Activated CD8-positive, alpha-beta T cell treated with anti-CD3 and anti-CD28 coated beads for 36 hours (primary cell): Measurements from ENCODE around the gene TARBP2. TPM values are rescaled to one million over a fixed set of nuclear protein-coding genes. Genes with fewer than 3 reads are reported as not detected.

Source experiments
- ATAC-seq: fragments of 200-7000 bp; cut with Tn5 transposase; one replicate; pipeline ENCODE4 v1.10.0; 2021; ENCODE audit warnings: mild to moderate bottlenecking, moderate library complexity
- CTCF ChIA-PET: fragments of 350-600 bp; sonication (Branson Sonifier 250); formaldehyde crosslinking; loops from one replicate; lab custom pipeline; 2021; ENCODE audit warnings: antibody characterized with exemption; lab: Charles Lee
- POLR2A ChIA-PET: fragments of 350-600 bp; sonication (Branson Sonifier 250); formaldehyde crosslinking; loops from one replicate; lab custom pipeline; 2021; ENCODE audit warnings: antibody characterized with exemption; lab: Charles Lee
- DNase-seq: peaks from one replicate; pipeline ENCODE4 v3.0.0-alpha.2; 2020
- H3K27ac Mint-ChIP-seq: one replicate; pipeline ENCODE4 v1.8.0; 2021; ENCODE audit warnings: mild to moderate bottlenecking, mixed read lengths
- H3K27me3 Mint-ChIP-seq: one replicate; pipeline ENCODE4 v1.8.0; 2021; ENCODE audit warnings: mixed read lengths
- H3K36me3 Mint-ChIP-seq: one replicate; pipeline ENCODE4 v1.8.0; 2021; ENCODE audit warnings: low read depth, mixed read lengths
- H3K4me1 Mint-ChIP-seq: one replicate; pipeline ENCODE4 v1.8.0; 2021; ENCODE audit warnings: low read depth, mixed read lengths
- H3K4me3 Mint-ChIP-seq: one replicate; pipeline ENCODE4 v1.8.0; 2021; ENCODE audit warnings: mild to moderate bottlenecking, moderate library complexity, mixed read lengths
- H3K9me3 Mint-ChIP-seq: one replicate; pipeline ENCODE4 v1.8.0; 2021; ENCODE audit warnings: mixed read lengths
- CTCF ChIP-seq: fragments of 200-600 bp; IDR thresholded peaks from one replicate; pipeline ENCODE4 v1.8.0; 2022; ENCODE audit warnings: antibody characterized with exemption, mild to moderate bottlenecking
- intact Hi-C: fragments of 100-400 bp; cut with micrococcal nuclease; formaldehyde crosslinking; loops from one replicate; pipeline ENCODE4 v1.10.0; 2022
- total RNA-seq, 2 experiments: library from RNA; stranded (reverse); gene quantifications; one replicate each; pipeline ENCODE4 v1.2.3, GENCODE V29; 2021

Gene TARBP2
- total RNA-seq, 2 experiments from 2014 or later: 32.0 to 33.3 TPM

- DNase-seq (no peak), ATAC-seq (no peak)
- H3K4me1 Mint-ChIP-seq: peaks cover 16% of the 10 kb centered on the region
- peaks cover 14% of the 10 kb centered on the region for H3K36me3 Mint-ChIP-seq
- no peaks in the 10 kb centered on the region for H3K27me3 Mint-ChIP-seq
- peak overlapping the region; percentile 57 for H3K27ac Mint-ChIP-seq
- CTCF ChIA-PET: interaction anchor here (2.0 kb wide), 1 partner anchor 10 kb away, joined by 5 read pairs; no protein-coding TSS in a partner anchor
- intact Hi-C loops: no loop called here
- TF ChIP-seq CTCF: no peak
- POLR2A ChIA-PET: interaction anchor here (43.3 to 54.1 kb wide), 2 partner anchors 0 to 19 kb away, joined by 1494 read pairs; partner anchors contain the start of genes MAP3K12, NPFF, PCBP2 and TARBP2
- no peaks in the 10 kb centered on the region for H3K9me3 Mint-ChIP-seq
- no peak overlapping the region for H3K4me3 Mint-ChIP-seq
Measured at GRCh38 chr12:53486736-53487487, 14.2 kb upstream of the TARBP2 start.

- no peak for ATAC-seq
- no peak for DNase-seq
- H3K4me1 Mint-ChIP-seq: peaks cover 29% of the 10 kb centered on the region
- CTCF ChIA-PET: interaction anchor here (1.0 to 2.2 kb wide), 5 partner anchors 9 to 171 kb away, joined by 3 to 11 read pairs (median 3); partner anchors contain the start of gene MAP3K12
- no peaks in the 10 kb centered on the region for H3K27me3 Mint-ChIP-seq
- no peak overlapping the region for H3K27ac Mint-ChIP-seq
- peaks cover 10% of the 10 kb centered on the region for H3K36me3 Mint-ChIP-seq
- intact Hi-C loops: no loop called here
- POLR2A ChIA-PET: interaction anchor here (1.0 to 54.1 kb wide), 5 partner anchors 2 to 244 kb away, joined by 3 to 1494 read pairs (median 8); partner anchors contain the start of genes MAP3K12, NPFF, PCBP2 and TARBP2
- no peak overlapping the region for H3K4me3 Mint-ChIP-seq
- no peaks in the 10 kb centered on the region for H3K9me3 Mint-ChIP-seq
- no peak for TF ChIP-seq CTCF
Measured at GRCh38 chr12:53489242-53489864, 11.7 kb upstream of the TARBP2 start.

- peaks cover 4% of the 10 kb centered on the region for H3K36me3 Mint-ChIP-seq
- no peak for TF ChIP-seq CTCF
- DNase-seq (no peak), ATAC-seq (no peak)
- intact Hi-C loops: no loop called here
- H3K9me3 Mint-ChIP-seq: no peaks in the 10 kb centered on the region
- POLR2A ChIA-PET: interaction anchor here (1.9 to 54.1 kb wide), 2 partner anchors 9 to 25 kb away, joined by 4 to 1494 read pairs; partner anchors contain the start of genes PCBP2 and TARBP2
- no peak overlapping the region for H3K27ac Mint-ChIP-seq
- CTCF ChIA-PET: interaction anchor here (1.1 to 2.7 kb wide), 2 partner anchors 10 to 17 kb away, joined by 3 to 9 read pairs; no protein-coding TSS in a partner anchor
- H3K4me1 Mint-ChIP-seq: peaks cover 22% of the 10 kb centered on the region
- H3K27me3 Mint-ChIP-seq: no peaks in the 10 kb centered on the region
- peak overlapping the region; percentile 80 for H3K4me3 Mint-ChIP-seq
Measured at GRCh38 chr12:53492188-53492587, 8.9 kb upstream of the TARBP2 start.

- peak overlapping the region; percentile 88 for H3K27ac Mint-ChIP-seq
- intact Hi-C loops: no loop called here
- CTCF ChIA-PET: interaction anchor here (1.1 to 3.6 kb wide), 9 partner anchors 11 to 172 kb away, joined by 3 to 19 read pairs (median 5); partner anchors contain the start of genes AAAS and NPFF
- peak overlapping the region; percentile 80 for H3K4me3 Mint-ChIP-seq
- DNase-seq: peak; percentile 92
- peaks cover 23% of the 10 kb centered on the region for H3K4me1 Mint-ChIP-seq
- no peaks in the 10 kb centered on the region for H3K27me3 Mint-ChIP-seq
- no peaks in the 10 kb centered on the region for H3K9me3 Mint-ChIP-seq
- peak; percentile 96 for ATAC-seq
- TF ChIP-seq CTCF: no peak
- no peaks in the 10 kb centered on the region for H3K36me3 Mint-ChIP-seq
- POLR2A ChIA-PET: interaction anchor here (1.2 to 54.1 kb wide), 3 partner anchors 8 to 172 kb away, joined by 3 to 1494 read pairs (median 4); partner anchors contain the start of genes AAAS, PCBP2 and TARBP2
Measured at GRCh38 chr12:53492830-53493609, 8.1 kb upstream of the TARBP2 start.
